Measurements from ENCODE around the gene SNU13. TPM values are rescaled to one million over a fixed set of nuclear protein-coding genes. Genes with fewer than 3 reads are reported as not detected.

SNU13 gene
- total RNA-seq, 1 donor from 2014 or later: 157 TPM

GRCh38 chr22:41722496-41722895 is 33.8 kb upstream of the SNU13 start:
- ChIA-PET POLR2A (no interaction called here), CTCF (no interaction called here)
- DNase-seq (no peak), ATAC-seq (ENCODE audit: low read depth) (no peak)
- no peak overlapping the region for H3K4me3 Mint-ChIP-seq
- H3K4me1 Mint-ChIP-seq: no peaks in the 10 kb centered on the region
- intact Hi-C loops (cut with micrococcal nuclease): no loop called here
- no peaks in the 10 kb centered on the region for H3K36me3 Mint-ChIP-seq (ENCODE audit: low read depth)
- H3K9me3 Mint-ChIP-seq: no peaks in the 10 kb centered on the region
- no peak overlapping the region for H3K27ac Mint-ChIP-seq
- TF ChIP-seq CTCF (IDR thresholded peaks at IDR 0.05): no peak
- H3K27me3 Mint-ChIP-seq: peaks cover 5% of the 10 kb centered on the region

GRCh38 chr22:41713004-41713403 is 24.3 kb upstream of the SNU13 start:
- no peak for DNase-seq
- no peaks in the 10 kb centered on the region for H3K36me3 Mint-ChIP-seq (ENCODE audit: low read depth)
- no peaks in the 10 kb centered on the region for H3K9me3 Mint-ChIP-seq
- no peaks in the 10 kb centered on the region for H3K4me1 Mint-ChIP-seq
- no peaks in the 10 kb centered on the region for H3K27me3 Mint-ChIP-seq
- no peak for TF ChIP-seq CTCF (IDR thresholded peaks at IDR 0.05)
- no peak for ATAC-seq (ENCODE audit: low read depth)
- no peak overlapping the region for H3K27ac Mint-ChIP-seq
- POLR2A ChIA-PET: interaction anchor here (0.7 to 1.3 kb wide), 3 partner anchors 23 to 120 kb away, joined by 3 to 7 read pairs (median 7); partner anchors contain the start of genes CCDC134 and SREBF2
- H3K4me3 Mint-ChIP-seq: no peak overlapping the region
- intact Hi-C loops (cut with micrococcal nuclease): no loop called here
- CTCF ChIA-PET: no interaction called here

GRCh38 chr22:41709341-41709740 is 20.7 kb upstream of the SNU13 start:
- no peaks in the 10 kb centered on the region for H3K4me1 Mint-ChIP-seq
- no peaks in the 10 kb centered on the region for H3K9me3 Mint-ChIP-seq
- ChIA-PET CTCF (no interaction called here), POLR2A (no interaction called here)
- intact Hi-C loops (cut with micrococcal nuclease): no loop called here
- no peaks in the 10 kb centered on the region for H3K36me3 Mint-ChIP-seq (ENCODE audit: low read depth)
- no peak overlapping the region for H3K27ac Mint-ChIP-seq
- H3K4me3 Mint-ChIP-seq: no peak overlapping the region
- DNase-seq (no peak), ATAC-seq (ENCODE audit: low read depth) (no peak)
- H3K27me3 Mint-ChIP-seq: no peaks in the 10 kb centered on the region
- no peak for TF ChIP-seq CTCF (IDR thresholded peaks at IDR 0.05)

GRCh38 chr22:41702763-41703162 is 14.1 kb upstream of the SNU13 start:
- TF ChIP-seq CTCF (IDR thresholded peaks at IDR 0.05): no peak
- intact Hi-C loops (cut with micrococcal nuclease): no loop called here
- no peak for DNase-seq
- ATAC-seq (ENCODE audit: low read depth): no peak
- CTCF ChIA-PET: no interaction called here
- no peak overlapping the region for H3K4me3 Mint-ChIP-seq
- H3K27me3 Mint-ChIP-seq: no peaks in the 10 kb centered on the region
- no peak overlapping the region for H3K27ac Mint-ChIP-seq
- no peaks in the 10 kb centered on the region for H3K9me3 Mint-ChIP-seq
- POLR2A ChIA-PET: no interaction called here
- H3K4me1 Mint-ChIP-seq: peaks cover 4% of the 10 kb centered on the region
- no peaks in the 10 kb centered on the region for H3K36me3 Mint-ChIP-seq (ENCODE audit: low read depth)

- Mint-ChIP-seq H3K9me3 (no peaks in the 10 kb centered on the region), H3K4me3 (no peak overlapping the region), H3K36me3 (ENCODE audit: low read depth) (no peaks in the 10 kb centered on the region), H3K27ac (no peak overlapping the region), H3K27me3 (no peaks in the 10 kb centered on the region), H3K4me1 (peaks cover 12% of the 10 kb centered on the region)
- intact Hi-C loops (cut with micrococcal nuclease): no loop called here
- ATAC-seq (ENCODE audit: low read depth) (no peak), DNase-seq (no peak)
- no peak for TF ChIP-seq CTCF (IDR thresholded peaks at IDR 0.05)
- ChIA-PET CTCF (interaction anchor here (1.3 to 4.3 kb wide), 4 partner anchors 12 to 241 kb away, joined by 6 to 81 read pairs (median 30); partner anchors contain the start of genes CCDC134 and SNU13), POLR2A (interaction anchor here (1.0 to 3.7 kb wide), 5 partner anchors 11 to 240 kb away, joined by 3 to 42 read pairs (median 34); partner anchors contain the start of genes CCDC134 and SNU13)
Observed at GRCh38 chr22:41700108-41700364, 11.4 kb upstream of the SNU13 start.

All from activated B cell treated with CpG ODN at 0.5 μM for 24 hours (primary cell).